ENCODE results near the gene SYNM.
A peak's percentile ranks its signal among the peaks of the same experiment; 100 is the strongest.

The SYNM gene

DNA sequence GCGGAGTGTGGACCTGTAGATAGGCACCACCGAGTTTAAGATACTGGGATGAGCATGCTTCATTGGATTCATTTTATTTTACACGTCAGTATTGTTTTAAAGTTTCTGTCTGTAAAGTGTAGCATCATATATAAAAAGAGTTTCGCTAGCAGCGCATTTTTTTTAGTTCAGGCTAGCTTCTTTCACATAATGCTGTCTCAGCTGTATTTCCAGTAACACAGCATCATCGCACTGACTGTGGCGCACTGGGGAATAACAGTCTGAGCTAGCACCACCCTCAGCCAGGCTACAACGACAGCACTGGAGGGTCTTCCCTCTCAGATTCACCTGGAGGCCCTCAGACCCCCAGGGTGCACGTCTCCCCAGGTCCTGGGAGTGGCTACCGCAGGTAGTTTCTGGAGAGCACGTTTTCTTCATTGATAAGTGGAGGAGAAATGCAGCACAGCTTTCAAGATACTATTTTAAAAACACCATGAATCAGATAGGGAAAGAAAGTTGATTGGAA is 29.5 kb downstream of the SYNM start:
- H3K4me3 Mint-ChIP-seq, result no peak overlapping the region
- H3K27me3 Mint-ChIP-seq, result no peaks in the 10 kb centered on the region
- H3K4me1 Mint-ChIP-seq, result no peaks in the 10 kb centered on the region
- H3K9me3 Mint-ChIP-seq, result no peaks in the 10 kb centered on the region
- no peak overlapping the region for H3K27ac Mint-ChIP-seq
- no peak for DNase-seq
- no peak for ATAC-seq

DNA sequence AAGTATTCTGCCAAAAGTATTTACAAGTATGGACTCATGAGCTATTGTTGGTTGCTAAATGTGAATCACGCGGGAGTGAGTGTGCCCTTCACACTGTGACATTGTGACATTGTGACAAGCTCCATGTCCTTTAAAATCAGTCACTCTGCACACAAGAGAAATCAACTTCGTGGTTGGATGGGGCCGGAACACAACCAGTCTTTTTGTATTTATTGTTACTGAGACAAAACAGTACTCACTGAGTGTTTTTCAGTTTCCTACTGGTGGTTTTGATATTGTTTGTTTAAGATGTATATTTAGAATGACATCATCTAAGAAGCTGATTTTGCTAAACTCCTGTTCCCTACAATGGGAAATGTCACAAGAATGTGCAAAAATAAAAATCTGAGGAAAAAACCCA is 30.3 kb downstream of the SYNM start:
- ATAC-seq (no peak), DNase-seq (no peak)
- no peaks in the 10 kb centered on the region for H3K27me3 Mint-ChIP-seq
- no peaks in the 10 kb centered on the region for H3K4me1 Mint-ChIP-seq
- no peak overlapping the region for H3K4me3 Mint-ChIP-seq
- no peaks in the 10 kb centered on the region for H3K9me3 Mint-ChIP-seq
- H3K27ac Mint-ChIP-seq, result no peak overlapping the region

DNA sequence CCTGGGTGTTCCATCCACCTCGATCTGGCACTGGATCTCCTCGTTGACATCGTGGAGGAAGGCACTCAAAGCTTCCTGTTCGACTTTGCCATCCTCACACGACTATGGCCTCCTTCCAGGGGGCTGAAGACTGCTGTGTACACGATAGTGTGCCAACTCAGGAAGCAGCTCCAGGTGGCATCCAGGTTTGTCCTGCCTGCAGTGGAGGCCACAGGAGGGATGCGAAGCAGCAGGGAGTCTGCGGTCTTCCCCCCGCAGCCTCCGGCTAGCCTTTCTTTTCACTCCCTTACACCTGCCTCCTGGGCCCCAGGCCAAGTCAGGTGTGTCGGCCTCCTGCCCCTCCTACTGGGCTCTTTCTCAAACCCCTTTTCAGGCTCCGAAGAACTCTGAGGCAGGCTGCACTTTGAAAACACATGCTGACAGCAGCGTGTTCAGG is 32.2 kb downstream of the SYNM start:
- Mint-ChIP-seq H3K4me1 (no peaks in the 10 kb centered on the region), H3K4me3 (no peak overlapping the region), H3K27me3 (no peaks in the 10 kb centered on the region), H3K9me3 (no peaks in the 10 kb centered on the region), H3K27ac (peak overlapping the region in 1 of 2 donors; percentile 33)
- no peak for DNase-seq
- ATAC-seq, result peak; percentile 7

DNA sequence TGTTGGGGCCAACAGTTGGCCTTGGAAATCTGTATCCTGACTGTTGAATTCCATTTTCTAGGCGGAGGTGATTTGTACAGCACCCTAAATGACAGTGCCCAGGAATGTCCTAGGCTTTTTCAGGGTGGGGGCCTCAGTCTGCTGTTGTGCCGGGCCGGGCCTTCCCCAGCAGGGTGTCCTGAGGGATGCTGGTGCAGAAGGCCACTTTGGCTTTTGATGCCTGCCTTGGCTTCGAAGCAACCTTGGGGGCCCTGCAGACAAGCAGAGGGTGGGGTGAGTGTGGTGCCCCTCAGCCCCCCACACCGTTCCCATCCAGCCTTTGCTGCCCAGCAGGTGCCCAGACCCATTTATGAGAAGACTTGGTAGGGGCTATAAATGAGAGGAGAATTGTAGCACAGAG is 33.0 kb downstream of the SYNM start:
- no peak overlapping the region for H3K4me3 Mint-ChIP-seq
- no peaks in the 10 kb centered on the region for H3K4me1 Mint-ChIP-seq
- ATAC-seq (no peak), DNase-seq (no peak)
- H3K9me3 Mint-ChIP-seq, result no peaks in the 10 kb centered on the region
- H3K27me3 Mint-ChIP-seq, result no peaks in the 10 kb centered on the region
- H3K27ac Mint-ChIP-seq, result no peak overlapping the region

DNA sequence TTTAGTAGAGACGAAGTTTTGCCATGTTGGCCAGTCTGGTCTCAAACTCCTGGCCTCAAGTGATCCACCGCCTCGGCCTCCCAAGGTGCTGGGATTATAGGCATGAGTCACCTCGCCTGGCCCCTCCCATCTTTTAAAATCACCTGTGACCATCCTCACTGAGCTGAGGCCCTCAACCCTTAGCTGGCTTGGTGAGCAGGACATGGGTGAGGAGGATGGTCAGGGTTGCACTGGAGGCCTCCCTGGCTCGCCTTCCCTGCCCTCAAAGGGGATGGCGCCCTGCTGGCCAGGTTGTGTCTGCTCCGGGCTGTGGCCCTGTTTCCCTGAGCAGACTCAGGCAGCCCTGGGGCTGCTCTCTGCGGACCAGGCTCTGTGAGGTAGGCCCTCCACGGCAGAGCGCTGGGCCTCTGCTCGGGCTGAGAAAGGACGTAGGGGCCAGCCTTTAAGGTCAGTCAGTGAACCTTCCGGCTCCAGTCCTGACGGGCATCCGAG is 33.7 kb downstream of the SYNM start:
- no peak overlapping the region for H3K27ac Mint-ChIP-seq
- ATAC-seq (no peak), DNase-seq (no peak)
- H3K27me3 Mint-ChIP-seq, result no peaks in the 10 kb centered on the region
- H3K9me3 Mint-ChIP-seq, result no peaks in the 10 kb centered on the region
- H3K4me1 Mint-ChIP-seq, result no peaks in the 10 kb centered on the region
- no peak overlapping the region for H3K4me3 Mint-ChIP-seq

DNA sequence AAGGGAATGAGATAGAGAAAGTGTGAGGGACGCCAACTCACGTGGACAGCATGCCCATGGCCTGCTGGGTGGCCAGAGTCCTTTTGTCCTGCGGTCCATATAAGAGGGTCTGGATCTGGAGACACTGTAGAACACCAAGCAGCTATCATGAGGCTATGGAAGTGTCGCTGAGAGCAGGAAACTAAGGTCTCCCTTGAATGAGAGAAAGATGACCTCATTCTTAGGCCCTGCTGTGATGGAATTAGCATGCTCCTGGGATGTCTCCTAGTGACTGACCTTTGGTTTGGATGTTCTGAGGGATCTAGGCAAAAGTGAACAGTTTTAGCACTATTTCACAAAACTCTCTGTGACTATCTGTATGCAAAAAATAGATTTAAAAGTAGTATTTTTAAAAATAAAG is 34.4 kb downstream of the SYNM start:
- H3K27me3 Mint-ChIP-seq, result no peaks in the 10 kb centered on the region
- no peak for DNase-seq
- H3K4me3 Mint-ChIP-seq, result no peak overlapping the region
- H3K4me1 Mint-ChIP-seq, result no peaks in the 10 kb centered on the region
- no peaks in the 10 kb centered on the region for H3K9me3 Mint-ChIP-seq
- no peak for ATAC-seq
- H3K27ac Mint-ChIP-seq, result no peak overlapping the region

DNA sequence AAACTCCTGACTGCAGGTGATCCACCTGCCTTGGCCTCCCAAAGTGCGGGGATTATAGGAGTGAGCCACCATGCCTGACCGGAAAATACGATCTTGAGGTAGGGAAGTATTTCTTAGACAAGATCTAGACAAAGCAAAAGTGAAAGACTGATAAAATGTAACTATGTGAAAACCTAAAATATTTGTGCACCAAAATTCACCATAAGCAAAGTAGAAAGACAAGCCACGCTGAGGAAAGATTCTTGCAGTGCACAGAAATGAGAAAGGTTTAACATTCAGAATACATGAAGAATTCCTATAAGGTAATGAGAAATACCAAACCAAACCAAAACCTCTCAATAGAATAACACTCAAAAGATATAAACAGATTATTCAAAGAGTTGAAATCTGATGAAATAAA is 35.7 kb downstream of the SYNM start:
- DNase-seq (no peak), ATAC-seq (no peak)
- Mint-ChIP-seq H3K27me3 (no peaks in the 10 kb centered on the region), H3K9me3 (no peaks in the 10 kb centered on the region), H3K4me1 (no peaks in the 10 kb centered on the region), H3K4me3 (no peak overlapping the region), H3K27ac (no peak overlapping the region)

DNA sequence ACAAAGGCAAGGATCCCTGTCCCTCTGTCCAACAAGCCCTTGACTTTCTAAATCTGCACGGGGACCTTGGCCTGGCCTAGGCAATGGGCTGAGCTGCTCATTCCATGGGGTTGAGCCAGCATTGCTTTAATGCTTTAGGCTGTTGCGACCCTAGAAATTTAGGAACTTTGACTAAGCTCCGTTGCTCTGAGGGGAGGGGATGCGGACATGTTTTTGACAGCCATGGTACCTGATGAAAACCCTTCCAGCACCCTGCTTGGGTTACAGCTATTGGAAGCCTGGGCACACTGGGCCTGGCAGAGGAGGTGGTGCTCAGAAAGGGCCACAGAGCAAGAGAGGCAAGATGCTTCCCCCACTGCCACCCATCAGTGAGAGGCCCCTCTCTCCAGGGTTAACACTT is 37.1 kb downstream of the SYNM start:
- no peaks in the 10 kb centered on the region for H3K4me1 Mint-ChIP-seq
- no peaks in the 10 kb centered on the region for H3K27me3 Mint-ChIP-seq
- DNase-seq (no peak), ATAC-seq (no peak)
- no peak overlapping the region for H3K27ac Mint-ChIP-seq
- H3K4me3 Mint-ChIP-seq, result no peak overlapping the region
- H3K9me3 Mint-ChIP-seq, result no peaks in the 10 kb centered on the region

DNA sequence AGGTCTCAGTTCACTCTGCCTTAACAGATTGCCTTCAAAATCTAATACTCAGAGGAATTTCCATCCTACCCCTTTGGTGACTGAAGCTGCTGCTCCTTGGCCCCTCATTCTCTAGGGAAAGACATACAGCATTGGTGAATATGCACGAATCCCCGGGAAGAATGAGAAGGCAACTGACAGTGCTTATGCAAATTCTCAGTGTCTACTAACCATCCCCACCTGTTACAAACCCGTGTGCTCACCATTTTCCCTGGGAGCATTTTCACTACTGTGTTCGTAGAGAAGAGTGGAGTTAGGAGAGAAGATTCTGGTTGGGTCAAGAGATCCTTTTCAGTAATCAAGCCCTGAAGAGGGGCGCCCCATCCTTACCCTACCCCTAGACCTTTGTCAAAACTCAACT is 37.7 kb downstream of the SYNM start:
- Mint-ChIP-seq H3K4me3 (no peak overlapping the region), H3K27me3 (no peaks in the 10 kb centered on the region), H3K4me1 (no peaks in the 10 kb centered on the region), H3K27ac (no peak overlapping the region), H3K9me3 (no peaks in the 10 kb centered on the region)
- ATAC-seq, result no peak
- no peak for DNase-seq

DNA sequence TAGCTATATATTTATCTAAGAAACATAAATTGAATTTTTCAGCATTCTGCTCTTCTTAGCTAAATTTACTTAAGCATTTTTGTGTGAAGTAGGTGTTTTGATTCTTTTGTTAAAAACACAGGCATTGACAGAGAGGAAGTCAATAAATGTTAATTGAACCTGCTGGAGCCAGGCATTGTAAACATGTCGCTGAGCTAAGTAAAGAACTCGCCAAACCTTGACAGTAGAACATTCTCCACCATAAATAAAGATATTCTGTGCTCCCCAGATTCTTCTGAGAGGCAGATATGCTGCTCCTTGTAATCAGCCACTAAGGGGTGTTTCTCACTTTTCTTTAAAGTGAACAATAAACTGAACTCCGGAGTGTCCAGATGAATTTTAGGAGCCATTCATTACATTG is 38.4 kb downstream of the SYNM start:
- Mint-ChIP-seq H3K4me3 (no peak overlapping the region), H3K27ac (no peak overlapping the region), H3K4me1 (no peaks in the 10 kb centered on the region), H3K27me3 (no peaks in the 10 kb centered on the region), H3K9me3 (no peaks in the 10 kb centered on the region)
- ATAC-seq (no peak), DNase-seq (no peak)

DNA sequence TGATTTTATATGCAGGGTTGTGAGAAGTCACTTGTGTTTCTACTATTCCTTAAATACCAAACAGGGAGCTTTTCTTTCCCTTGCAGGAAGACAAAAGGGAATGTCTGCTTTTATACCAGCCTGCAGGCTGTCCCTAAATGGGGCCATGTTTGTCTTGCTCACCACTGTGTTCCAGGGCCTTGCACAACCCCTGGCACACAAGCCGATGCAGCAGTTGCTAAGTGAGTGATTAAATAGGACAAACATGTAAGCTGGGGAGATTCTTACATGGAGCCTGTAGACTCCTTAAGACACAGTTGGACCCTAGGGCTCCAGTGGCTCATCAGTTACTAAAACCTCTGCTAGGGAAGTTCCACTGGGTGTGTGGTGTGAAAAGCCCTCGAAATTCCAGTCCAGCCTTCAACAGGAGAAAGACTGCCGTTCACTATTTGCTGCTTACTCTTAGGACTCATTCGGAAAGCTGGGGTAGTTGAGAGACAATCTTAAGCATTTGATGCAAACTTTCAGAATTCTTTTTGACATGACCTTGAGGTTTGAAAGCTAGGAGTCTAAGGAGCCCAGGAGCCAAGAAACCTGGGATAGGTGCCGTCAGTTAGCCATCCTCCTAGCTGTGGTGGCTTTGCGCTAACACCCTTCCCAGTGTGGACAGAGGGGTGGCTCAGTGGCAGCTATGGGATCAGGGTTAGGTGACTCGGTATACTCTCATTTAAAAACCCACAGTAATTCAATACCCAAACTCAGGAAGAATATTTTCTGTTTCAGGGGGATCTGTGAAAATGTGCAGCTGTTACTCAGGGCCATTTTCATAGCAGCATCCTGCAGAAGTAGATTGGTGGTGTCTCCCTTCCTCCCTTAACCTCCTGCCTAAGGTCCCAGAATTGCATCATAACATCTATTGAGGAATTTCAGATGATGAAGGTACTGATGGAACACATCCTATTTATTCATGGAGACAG is 39.1 kb downstream of the SYNM start:
- DNase-seq, result no peak
- Mint-ChIP-seq H3K27ac (no peak overlapping the region), H3K4me3 (no peak overlapping the region), H3K4me1 (no peaks in the 10 kb centered on the region), H3K27me3 (no peaks in the 10 kb centered on the region), H3K9me3 (no peaks in the 10 kb centered on the region)
- ATAC-seq, result no peak

DNA sequence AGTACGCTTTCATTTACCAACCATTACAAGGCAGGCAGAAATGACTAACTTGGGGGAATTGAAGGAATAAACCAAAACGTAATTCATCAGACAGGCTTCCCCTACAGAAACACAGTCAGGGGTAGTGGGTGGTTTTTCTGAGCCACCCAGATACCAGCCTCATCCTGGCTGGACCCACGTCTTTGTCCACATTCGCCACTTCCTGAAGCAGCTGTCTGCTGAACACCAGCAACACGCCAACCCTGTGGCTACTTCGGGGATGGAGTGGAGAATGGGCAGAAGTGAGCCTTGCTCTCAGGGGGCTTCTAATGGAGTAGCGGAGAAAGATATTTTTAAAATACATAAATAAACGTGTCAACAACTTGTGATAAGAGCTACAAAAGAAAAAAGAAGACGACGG is 40.1 kb downstream of the SYNM start:
- DNase-seq (no peak), ATAC-seq (no peak)
- Mint-ChIP-seq H3K4me3 (no peak overlapping the region), H3K9me3 (no peaks in the 10 kb centered on the region), H3K4me1 (no peaks in the 10 kb centered on the region), H3K27ac (no peak overlapping the region), H3K27me3 (no peaks in the 10 kb centered on the region)

DNA sequence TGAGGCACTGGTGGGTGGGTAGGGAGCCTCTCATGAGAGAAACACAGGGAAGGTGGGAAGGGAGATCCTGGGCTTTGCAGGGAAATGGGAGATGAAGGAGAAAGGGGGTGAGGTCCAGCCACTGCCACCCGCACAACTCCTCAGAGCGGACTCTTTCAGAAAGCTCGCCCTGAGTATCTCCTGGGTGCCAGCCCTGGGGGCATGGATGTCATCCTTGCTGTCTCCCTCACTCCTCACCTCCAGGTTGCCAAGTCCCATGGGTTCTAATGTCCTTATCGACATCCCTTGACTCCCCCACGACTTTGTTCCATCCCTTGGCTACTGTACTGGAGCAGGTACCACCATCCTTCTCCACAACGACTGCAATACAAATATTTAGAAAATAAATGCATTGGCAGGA is 40.9 kb downstream of the SYNM start:
- no peak overlapping the region for H3K4me3 Mint-ChIP-seq
- no peaks in the 10 kb centered on the region for H3K9me3 Mint-ChIP-seq
- ATAC-seq, result no peak
- no peaks in the 10 kb centered on the region for H3K27me3 Mint-ChIP-seq
- no peaks in the 10 kb centered on the region for H3K4me1 Mint-ChIP-seq
- H3K27ac Mint-ChIP-seq, result no peak overlapping the region
- no peak for DNase-seq

DNA sequence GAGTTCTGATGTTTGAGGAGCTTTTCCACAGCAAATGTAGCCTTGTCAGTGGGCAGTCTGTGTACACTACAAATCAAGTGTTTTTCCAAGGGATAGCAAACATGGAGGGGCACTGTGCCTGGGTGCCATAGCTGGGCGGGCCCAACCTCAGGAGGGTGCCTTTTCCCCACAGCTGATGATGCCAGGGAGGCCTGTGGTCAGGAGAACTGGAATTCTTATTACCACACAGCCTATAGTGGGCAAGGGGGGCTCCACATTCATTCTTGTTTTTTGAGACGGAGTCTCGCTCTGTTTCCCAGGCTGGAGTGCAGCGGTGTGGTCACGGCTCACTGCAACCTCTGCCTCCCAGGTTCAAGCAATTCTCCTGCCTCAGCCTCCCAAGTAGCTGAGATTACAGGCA is 41.8 kb downstream of the SYNM start:
- Mint-ChIP-seq H3K27me3 (no peaks in the 10 kb centered on the region), H3K9me3 (no peaks in the 10 kb centered on the region), H3K4me1 (no peaks in the 10 kb centered on the region), H3K27ac (no peak overlapping the region), H3K4me3 (no peak overlapping the region)
- ATAC-seq, result no peak
- DNase-seq, result no peak

DNA sequence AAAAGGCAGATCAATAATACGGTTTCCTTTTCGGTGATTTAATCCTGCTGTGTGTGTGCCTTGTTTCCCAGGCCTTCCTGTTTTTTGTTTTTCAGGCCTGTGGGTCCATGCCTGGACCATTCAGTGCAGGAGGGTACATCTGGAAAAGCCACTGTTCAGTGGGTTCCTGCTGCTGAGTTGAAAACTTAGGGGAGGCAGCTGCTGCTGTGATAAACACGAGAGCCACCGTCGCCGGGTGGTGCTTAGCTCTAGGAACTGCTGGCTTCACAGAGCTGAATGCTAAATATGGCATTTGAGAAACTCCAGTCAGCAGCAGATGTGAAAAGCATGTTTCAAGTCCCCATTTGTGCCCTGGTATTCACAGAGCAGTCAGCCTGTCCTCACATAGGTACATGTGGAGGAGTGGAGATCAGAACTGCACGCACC is 44.0 kb downstream of the SYNM start:
- no peaks in the 10 kb centered on the region for H3K9me3 Mint-ChIP-seq
- no peaks in the 10 kb centered on the region for H3K27me3 Mint-ChIP-seq
- H3K4me1 Mint-ChIP-seq, result no peaks in the 10 kb centered on the region
- ATAC-seq (no peak), DNase-seq (no peak)
- no peak overlapping the region for H3K4me3 Mint-ChIP-seq
- no peak overlapping the region for H3K27ac Mint-ChIP-seq

DNA sequence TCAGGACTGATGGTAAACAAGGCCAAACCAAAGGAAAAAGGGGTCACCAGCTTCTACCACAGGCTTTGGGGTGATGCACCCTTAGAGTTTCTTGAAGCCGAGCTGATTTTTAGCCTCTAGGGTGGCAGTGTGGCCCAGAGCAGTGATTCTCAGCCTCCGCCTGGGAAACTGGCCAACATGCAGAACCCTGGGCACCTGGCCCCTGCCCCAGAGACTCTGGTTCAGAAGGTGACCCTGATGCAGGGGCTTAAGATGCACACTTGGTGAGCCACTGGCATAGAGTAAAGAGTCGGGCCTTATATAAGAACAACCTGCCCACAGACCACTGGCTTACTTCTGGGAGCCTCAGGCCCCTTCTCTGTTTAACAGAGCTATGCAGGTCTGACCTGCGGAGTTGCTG is 44.5 kb downstream of the SYNM start:
- no peak overlapping the region for H3K27ac Mint-ChIP-seq
- DNase-seq, result no peak
- H3K4me1 Mint-ChIP-seq, result no peaks in the 10 kb centered on the region
- H3K27me3 Mint-ChIP-seq, result no peaks in the 10 kb centered on the region
- H3K4me3 Mint-ChIP-seq, result no peak overlapping the region
- H3K9me3 Mint-ChIP-seq, result no peaks in the 10 kb centered on the region
- ATAC-seq, result no peak

DNA sequence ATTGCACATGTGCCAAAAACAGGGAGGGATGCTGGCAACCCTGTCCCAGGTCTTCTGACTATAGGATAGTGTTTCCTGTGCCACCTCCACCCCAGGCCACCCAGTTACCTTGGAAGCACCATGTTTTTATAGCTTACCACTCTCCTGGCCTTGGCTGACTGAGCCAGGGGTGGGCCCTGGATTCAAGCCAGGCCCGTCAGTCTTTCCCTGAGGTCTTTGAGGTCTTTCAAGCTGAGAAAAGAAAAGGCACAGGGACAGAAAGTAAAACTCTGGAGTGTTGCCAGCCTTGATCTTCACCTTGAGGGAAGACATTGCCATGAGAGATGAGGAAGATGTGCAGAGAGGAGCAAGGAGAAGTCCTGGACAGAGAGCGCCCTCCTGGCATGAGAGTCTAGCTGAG is 46.3 kb downstream of the SYNM start:
- ATAC-seq (no peak), DNase-seq (no peak)
- no peaks in the 10 kb centered on the region for H3K4me1 Mint-ChIP-seq
- no peak overlapping the region for H3K27ac Mint-ChIP-seq
- H3K27me3 Mint-ChIP-seq, result no peaks in the 10 kb centered on the region
- no peak overlapping the region for H3K4me3 Mint-ChIP-seq
- no peaks in the 10 kb centered on the region for H3K9me3 Mint-ChIP-seq

All from stimulated activated naive CD8-positive, alpha-beta T cell treated with anti-CD3 and anti-CD28 coated beads, Interleukin-15, amount 100 ng/mL, for 72 hours (primary cell).